H9 (cell line): ENCODE data around the gene ITGB7. TPM values are rescaled to one million over a fixed set of nuclear protein-coding genes. Genes with fewer than 3 reads are reported as not detected.

Experiments used
- DNase-seq: peaks from one replicate; pipeline ENCODE4 v3.0.0-alpha.2; 2017
- H2AFZ ChIP-seq: one replicate; pipeline ENCODE4 v1.6.1; 2013; ENCODE audit warnings: mild to moderate bottlenecking, low read length, control low read depth, moderate library complexity
- H2AK5ac ChIP-seq: 2 replicates; pipeline ENCODE4 v1.6.1; 2013; ENCODE audit warnings: low read length, control low read depth, mixed read lengths; ENCODE audit not compliant: insufficient read length
- H2BK120ac ChIP-seq: one replicate; pipeline ENCODE4 v1.6.1; 2013; ENCODE audit warnings: low read depth, mild to moderate bottlenecking, low read length, control low read depth, inconsistent platforms; ENCODE audit not compliant: poor library complexity, severe bottlenecking
- H2BK12ac ChIP-seq: 2 replicates; pipeline ENCODE4 v1.6.1; 2013; ENCODE audit warnings: low read length, control low read depth, mixed read lengths, low read depth; ENCODE audit not compliant: insufficient read length
- H2BK15ac ChIP-seq: 2 replicates; pipeline ENCODE4 v1.6.1; 2013; ENCODE audit warnings: low read depth, low read length, control low read depth
- H2BK20ac ChIP-seq: one replicate; pipeline ENCODE4 v1.6.1; 2013; ENCODE audit warnings: low read depth, mild to moderate bottlenecking, low read length, control low read depth, inconsistent platforms; ENCODE audit not compliant: poor library complexity, severe bottlenecking
- H2BK5ac ChIP-seq: 2 replicates; pipeline ENCODE4 v1.6.1; 2013; ENCODE audit warnings: low read length, control low read depth, mixed read lengths; ENCODE audit not compliant: insufficient read length
- H3K14ac ChIP-seq: 2 replicates; pipeline ENCODE4 v1.6.1; 2013; ENCODE audit warnings: low read length, control low read depth; ENCODE audit not compliant: insufficient read depth
- H3K18ac ChIP-seq: 2 replicates; pipeline ENCODE4 v1.6.1; 2013; ENCODE audit warnings: low read depth, mild to moderate bottlenecking, mixed read lengths, low read length, control low read depth; ENCODE audit not compliant: insufficient read length
- H3K23ac ChIP-seq: 2 replicates; pipeline ENCODE4 v1.6.1; 2013; ENCODE audit warnings: low read length, control low read depth, mixed read lengths, low read depth; ENCODE audit not compliant: insufficient read length
- H3K23me2 ChIP-seq: 2 replicates; pipeline ENCODE4 v1.6.1; 2013; ENCODE audit warnings: low read depth, mild to moderate bottlenecking, mixed read lengths, low read length, control low read depth; ENCODE audit not compliant: insufficient read length, poor library complexity, severe bottlenecking
- H3K27ac ChIP-seq: 2 replicates; pipeline ENCODE4 v1.5.1; 2013; ENCODE audit warnings: low read length, control low read depth, mixed read lengths, low read depth; ENCODE audit not compliant: insufficient read length
- H3K27me3 ChIP-seq: 2 replicates; pipeline ENCODE4 v1.6.1; 2013; ENCODE audit warnings: low read length, control low read depth, inconsistent platforms; ENCODE audit not compliant: insufficient read depth
- H3K4ac ChIP-seq: 2 replicates; pipeline ENCODE4 v1.6.1; 2013; ENCODE audit warnings: low read depth, mild to moderate bottlenecking, control low read depth, inconsistent platforms, low read length, moderate library complexity
- H3K4me1 ChIP-seq: 2 replicates; pipeline ENCODE4 v1.6.1; 2013; ENCODE audit warnings: low read length, control low read depth, inconsistent platforms; ENCODE audit not compliant: insufficient read depth
- H3K4me2 ChIP-seq: 2 replicates; pipeline ENCODE4 v1.6.1; 2013; ENCODE audit warnings: low read length, control low read depth, mixed read lengths; ENCODE audit not compliant: insufficient read length, insufficient read depth
- H3K56ac ChIP-seq: 2 replicates; pipeline ENCODE4 v1.6.1; 2013; ENCODE audit warnings: low read depth, mild to moderate bottlenecking, mixed read lengths, low read length, control low read depth; ENCODE audit not compliant: insufficient read length
- H3K79me1 ChIP-seq: 2 replicates; pipeline ENCODE4 v1.6.1; 2013; ENCODE audit warnings: low read depth, mild to moderate bottlenecking, moderate library complexity, low read length, control low read depth, inconsistent platforms; ENCODE audit not compliant: insufficient read depth, poor library complexity, severe bottlenecking
- H3K79me2 ChIP-seq: 2 replicates; pipeline ENCODE4 v1.6.1; 2013; ENCODE audit warnings: low read length, control low read depth, inconsistent platforms; ENCODE audit not compliant: insufficient read depth
- H3K9ac ChIP-seq: 2 replicates; pipeline ENCODE4 v1.6.1; 2013; ENCODE audit warnings: low read length, control low read depth, mixed read lengths; ENCODE audit not compliant: insufficient read length; ENCODE audit errors: extremely low read depth
- H3K9me3 ChIP-seq: one replicate; pipeline ENCODE4 v1.6.1; 2013; ENCODE audit warnings: low read depth, low read length, inconsistent platforms; ENCODE audit not compliant: control insufficient read depth
- H3T11ph ChIP-seq: one replicate; pipeline ENCODE4 v1.6.1; 2013; ENCODE audit warnings: mild to moderate bottlenecking, low read length, control low read depth, inconsistent platforms
- H4K20me1 ChIP-seq: one replicate; pipeline ENCODE4 v1.6.1; 2013; ENCODE audit not compliant: control insufficient read depth, insufficient read length, insufficient read depth
- H4K5ac ChIP-seq: 2 replicates; pipeline ENCODE4 v1.6.1; 2013; ENCODE audit warnings: low read depth, mild to moderate bottlenecking, mixed read lengths, low read length, control low read depth; ENCODE audit not compliant: insufficient read length
- H4K8ac ChIP-seq: replicated peaks from 2 replicates; pipeline ENCODE4 v1.6.1; 2013; ENCODE audit warnings: low read length, control low read depth, mixed read lengths, low read depth; ENCODE audit not compliant: insufficient read length
- H4K91ac ChIP-seq: 2 replicates; pipeline ENCODE4 v1.6.1; 2013; ENCODE audit warnings: low read depth, mild to moderate bottlenecking, moderate library complexity, mixed read lengths, low read length, control low read depth; ENCODE audit not compliant: insufficient read length
- H3K27ac Mint-ChIP-seq, 3 experiments: 2 replicates in 2 of 3; 3 replicates in 1 of 3; pipeline ENCODE4 v1.8.0; 2020 to 2021; ENCODE audit warnings: mixed read lengths in 3 of 3, mild to moderate bottlenecking in 1 of 3, moderate library complexity in 1 of 3
- H3K27me3 Mint-ChIP-seq: 2 replicates; pipeline ENCODE4 v1.8.0; 2021; ENCODE audit warnings: low read depth, mild to moderate bottlenecking, moderate library complexity, mixed read lengths
- H3K36me3 Mint-ChIP-seq, 3 experiments: 2 replicates in 2 of 3; 3 replicates in 1 of 3; pipeline ENCODE4 v1.8.0; 2020 to 2021; ENCODE audit warnings: low read depth in 3 of 3, mixed read lengths in 3 of 3; ENCODE audit not compliant: insufficient read depth in 1 of 3
- H3K4me1 Mint-ChIP-seq, 2 experiments: 2 replicates each; pipeline ENCODE4 v1.8.0; 2020; ENCODE audit warnings: mixed read lengths in 2 of 2
- H3K4me3 Mint-ChIP-seq, 2 experiments: 2 replicates in 1 of 2; 3 replicates in 1 of 2; pipeline ENCODE4 v1.8.0; 2020 to 2021; ENCODE audit warnings: mild to moderate bottlenecking in 2 of 2, mixed read lengths in 2 of 2, moderate library complexity in 1 of 2
- H3K9me3 Mint-ChIP-seq, 2 experiments: 2 replicates in 1 of 2; 3 replicates in 1 of 2; pipeline ENCODE4 v1.8.0; 2020; ENCODE audit warnings: mild to moderate bottlenecking in 2 of 2, mixed read lengths in 2 of 2, moderate library complexity in 1 of 2
- WGBS: extraction: QIAGEN DNeasy Blood & Tissue Kit; methylation state at CpG from one replicate; pipeline ENCODE4 v1.1.7; 2013; ENCODE audit warnings: missing lambda C conversion rate, low lambda C conversion rate, mixed read lengths; ENCODE audit not compliant: insufficient read length; ENCODE audit errors: extremely low coverage; 5-methylcytosine and 5-hydroxymethylcytosine counted together
- total RNA-seq: library from RNA; stranded (reverse); gene quantifications from 2 replicates; pipeline ENCODE4 v1.2.1, GENCODE V29; 2021
- TF ChIP-seq, protein P1 (sequence below): fragments of 200-600 bp; sonication (generic); conservative IDR thresholded peaks from 3 replicates; pipeline ENCODE4 v1.8.0; 2021; ENCODE audit warnings: antibody characterized with exemption, mild to moderate bottlenecking

ITGB7 gene
- total RNA-seq, 1 experiment from 2014 or later = 0.39 TPM

DNA sequence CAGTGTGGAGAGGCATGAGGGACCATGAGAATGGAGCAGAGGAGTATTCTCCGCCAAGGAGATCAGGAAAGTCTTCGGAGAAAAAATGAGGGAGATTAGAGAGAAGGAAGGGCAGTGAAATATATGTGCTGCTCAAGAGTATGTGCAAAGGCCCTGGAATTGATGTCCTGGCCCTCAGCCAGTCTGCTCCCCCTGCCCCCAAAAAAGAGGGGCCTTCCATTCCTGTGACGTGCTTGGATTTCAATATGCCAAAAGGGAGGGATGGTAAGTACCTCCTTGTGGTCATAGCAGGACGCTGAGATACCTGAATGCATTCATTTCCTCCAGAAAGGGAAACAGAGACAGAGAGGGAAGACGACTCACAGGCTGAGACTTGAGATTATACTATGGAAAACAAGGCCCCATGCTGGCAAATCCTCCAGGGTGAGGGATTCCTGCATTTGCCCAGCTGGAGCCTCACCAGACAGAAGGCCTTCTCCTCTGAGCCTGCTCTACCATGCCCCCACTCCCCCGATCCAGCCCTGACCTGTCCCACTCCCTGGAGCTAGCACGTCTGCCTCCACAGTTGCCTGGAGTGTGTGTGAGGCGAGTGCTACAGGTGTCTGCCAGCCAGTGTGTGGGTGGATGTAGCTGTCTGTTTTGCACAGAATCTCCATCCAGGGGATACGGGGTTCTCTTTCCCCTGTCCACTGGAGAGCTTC, 28.8 kb upstream of the ITGB7 start:
- WGBS = no CpG with 5 or more reads among the region's 9 CpGs
- Mint-ChIP-seq H3K27ac (peak overlapping the region; percentile 77 to 91 (median 80); a peak in 6 of 7 replicates), H3K9me3 (no peaks in the 10 kb centered on the region; a peak in 1 of 5 replicates), H3K27me3 (peaks cover 10% of the 10 kb centered on the region), H3K4me3 (peak overlapping the region; percentile 10 to 57; a peak in 4 of 5 replicates), H3K4me1 (peaks cover 60 to 64% of the 10 kb centered on the region in 2 experiments), H3K36me3 (no peaks in the 10 kb centered on the region)
- TF ChIP-seq, protein P1, sequence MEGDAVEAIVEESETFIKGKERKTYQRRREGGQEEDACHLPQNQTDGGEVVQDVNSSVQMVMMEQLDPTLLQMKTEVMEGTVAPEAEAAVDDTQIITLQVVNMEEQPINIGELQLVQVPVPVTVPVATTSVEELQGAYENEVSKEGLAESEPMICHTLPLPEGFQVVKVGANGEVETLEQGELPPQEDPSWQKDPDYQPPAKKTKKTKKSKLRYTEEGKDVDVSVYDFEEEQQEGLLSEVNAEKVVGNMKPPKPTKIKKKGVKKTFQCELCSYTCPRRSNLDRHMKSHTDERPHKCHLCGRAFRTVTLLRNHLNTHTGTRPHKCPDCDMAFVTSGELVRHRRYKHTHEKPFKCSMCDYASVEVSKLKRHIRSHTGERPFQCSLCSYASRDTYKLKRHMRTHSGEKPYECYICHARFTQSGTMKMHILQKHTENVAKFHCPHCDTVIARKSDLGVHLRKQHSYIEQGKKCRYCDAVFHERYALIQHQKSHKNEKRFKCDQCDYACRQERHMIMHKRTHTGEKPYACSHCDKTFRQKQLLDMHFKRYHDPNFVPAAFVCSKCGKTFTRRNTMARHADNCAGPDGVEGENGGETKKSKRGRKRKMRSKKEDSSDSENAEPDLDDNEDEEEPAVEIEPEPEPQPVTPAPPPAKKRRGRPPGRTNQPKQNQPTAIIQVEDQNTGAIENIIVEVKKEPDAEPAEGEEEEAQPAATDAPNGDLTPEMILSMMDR = no peak
- Histone ChIP-seq H3K56ac (no peak overlapping the region), H4K20me1 (no peaks in the 10 kb centered on the region), H3K27ac (no peak overlapping the region), H4K91ac (no peak overlapping the region), H3K9me3 (no peaks in the 10 kb centered on the region), H2BK5ac (no peak overlapping the region), H3T11ph (no peak overlapping the region), H2BK120ac (no peak overlapping the region), H3K4me2 (no peak overlapping the region), H2AK5ac (no peak overlapping the region), H2BK20ac (no peak overlapping the region), H4K8ac (no peak overlapping the region), H2BK15ac (no peak overlapping the region), H3K14ac (no peak overlapping the region), H2AFZ (no peak overlapping the region), H3K4me1 (peaks cover 19% of the 10 kb centered on the region; the same call in 1 of the 2 replicates), H3K4ac (no peak overlapping the region), H3K27me3 (peaks cover 3% of the 10 kb centered on the region), H3K79me2 (no peaks in the 10 kb centered on the region; the same call in 1 of the 2 replicates), H2BK12ac (no peak overlapping the region), H3K9ac (no peak overlapping the region), H3K23ac (no peak overlapping the region), H3K18ac (no peak overlapping the region), H3K79me1 (no peaks in the 10 kb centered on the region), H4K5ac (no peak overlapping the region), H3K23me2 (peaks cover 14% of the 10 kb centered on the region)
- peak; percentile 59 for DNase-seq
